GM23248 (cell line): ENCODE measurements around the gene APLF.

Experiments used
- EZH2 ChIP-seq: fragments of 200-600 bp; sonication (generic); IDR thresholded peaks from 2 replicates; pipeline ENCODE4 v1.6.1; 2018; ENCODE audit warnings: antibody characterized with exemption, mild to moderate bottlenecking; ENCODE audit not compliant: insufficient read depth, poor library complexity, severe bottlenecking
- EZH2phosphoT487 ChIP-seq: fragments of 200-600 bp; sonication (generic); IDR thresholded peaks from 2 replicates; pipeline ENCODE4 v1.6.1; 2018; ENCODE audit warnings: antibody characterized with exemption, moderate library complexity, mild to moderate bottlenecking, low read depth; ENCODE audit not compliant: insufficient read depth

DNA sequence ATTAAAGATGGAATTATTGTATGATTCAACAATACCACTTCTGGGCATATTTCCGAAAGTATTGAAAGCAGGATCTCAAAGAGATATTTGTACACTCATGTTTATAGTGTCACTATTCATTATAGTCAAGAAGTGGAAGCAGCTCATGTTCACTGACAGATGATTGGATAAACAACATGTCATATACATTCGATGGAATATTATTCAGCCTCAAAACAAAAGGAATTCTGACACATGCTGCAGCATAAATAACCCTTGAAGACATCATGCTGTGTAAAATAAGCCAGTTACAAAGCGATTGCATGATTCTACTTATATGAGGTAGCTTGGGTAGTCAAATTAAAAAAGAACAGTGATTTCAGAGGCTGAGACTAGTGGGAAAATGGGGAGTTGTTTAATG is 136.7 kb downstream of the APLF start:
- no peak for TF ChIP-seq EZH2
- no peak for TF ChIP-seq EZH2phosphoT487
